Fibroblast of skin of scalp (primary cell): ENCODE results near the gene FOXP1.
"Not testable (repeated sequence)": the region's sequence is repeated elsewhere in the genome, so short reads cannot be mapped to it uniquely, and the experiment has no call there.

ENCODE experiments used
- DNase-seq: peaks from one replicate; pipeline ENCODE4 v3.0.0-alpha.2; 2013

The FOXP1 gene

DNA sequence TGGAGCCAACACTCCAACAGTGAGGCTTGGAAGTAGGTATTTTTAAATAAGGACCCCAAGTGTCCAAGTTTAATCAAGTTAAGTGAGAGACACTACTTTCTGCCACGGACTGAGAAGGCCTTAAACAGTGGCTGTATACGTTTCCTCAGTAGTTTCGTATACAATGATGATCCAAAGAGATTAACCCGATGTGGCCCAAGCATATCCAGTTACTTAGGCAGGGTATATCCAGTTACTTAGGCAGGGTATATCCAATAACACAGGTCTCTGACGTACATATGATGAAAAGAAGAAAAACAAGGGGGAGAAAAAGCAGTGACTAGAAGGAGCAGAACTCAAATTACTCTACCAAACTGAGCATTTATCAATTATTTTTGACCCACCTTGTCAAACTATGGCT is 591.4 kb downstream of the FOXP1 start:
- DNase-seq = no peak

DNA sequence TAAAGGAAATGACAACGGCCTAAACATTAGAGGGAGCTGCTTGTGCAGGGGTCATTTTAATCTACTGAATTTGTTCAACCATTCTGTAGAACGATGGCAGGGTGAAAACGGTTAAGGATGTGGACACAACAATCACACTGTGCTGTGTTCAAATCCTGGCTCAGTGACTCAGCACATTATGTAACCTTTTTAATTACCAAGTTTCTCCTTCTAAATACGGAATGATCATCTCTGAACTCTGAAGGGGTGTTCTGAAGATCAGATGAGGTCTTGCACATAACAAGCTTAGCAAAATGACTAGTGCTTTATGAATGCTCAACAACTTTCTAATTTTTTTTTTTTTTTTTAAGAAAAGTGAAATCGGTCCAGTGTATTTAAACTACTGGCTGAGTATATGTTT is 592.8 kb downstream of the FOXP1 start:
- DNase-seq = peak; percentile 51

DNA sequence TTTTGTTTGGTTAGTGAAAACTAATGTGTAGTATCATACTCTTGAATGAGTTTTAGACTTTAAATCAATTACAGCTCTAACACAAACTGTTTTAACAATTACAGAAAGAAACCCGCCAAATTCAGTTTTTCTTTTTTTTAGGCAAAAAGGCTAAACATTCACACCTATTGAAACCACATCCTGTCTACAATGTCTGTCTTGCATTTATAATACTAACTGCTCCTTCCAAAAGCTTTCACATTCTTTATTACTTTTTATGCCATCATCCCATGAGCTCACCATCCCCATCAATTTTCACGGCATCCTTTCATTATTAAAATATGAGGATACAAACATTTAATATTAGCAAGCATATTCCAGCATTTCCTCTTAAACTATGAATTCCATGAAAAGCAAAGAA is 593.3 kb downstream of the FOXP1 start:
- DNase-seq = peak; percentile 49

GRCh38 chr3:70989174-70989573 is 594.4 kb downstream of the FOXP1 start:
- DNase-seq = peak; percentile 89

- DNase-seq = no peak
Observed at GRCh38 chr3:70988111-70988510, 595.4 kb downstream of the FOXP1 start.

DNA sequence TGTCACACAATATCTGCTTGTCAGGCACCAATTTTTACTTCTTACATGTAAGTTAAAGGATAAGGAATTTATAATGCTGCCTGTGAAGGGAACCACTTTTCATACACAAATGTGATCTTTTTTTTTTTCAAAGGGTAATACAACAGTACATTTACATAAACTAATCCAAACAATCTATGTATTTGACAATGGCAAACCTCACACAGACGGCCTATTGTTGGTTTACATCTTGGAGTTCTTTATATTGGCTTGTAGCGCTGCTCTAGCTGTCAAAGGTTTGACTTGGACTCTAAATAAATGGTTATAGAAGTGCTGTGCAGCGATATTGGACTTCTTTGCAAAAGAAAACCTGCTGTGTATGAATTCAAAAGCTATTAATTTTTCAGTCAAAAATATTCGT is 598.0 kb downstream of the FOXP1 start:
- DNase-seq = no peak

DNA sequence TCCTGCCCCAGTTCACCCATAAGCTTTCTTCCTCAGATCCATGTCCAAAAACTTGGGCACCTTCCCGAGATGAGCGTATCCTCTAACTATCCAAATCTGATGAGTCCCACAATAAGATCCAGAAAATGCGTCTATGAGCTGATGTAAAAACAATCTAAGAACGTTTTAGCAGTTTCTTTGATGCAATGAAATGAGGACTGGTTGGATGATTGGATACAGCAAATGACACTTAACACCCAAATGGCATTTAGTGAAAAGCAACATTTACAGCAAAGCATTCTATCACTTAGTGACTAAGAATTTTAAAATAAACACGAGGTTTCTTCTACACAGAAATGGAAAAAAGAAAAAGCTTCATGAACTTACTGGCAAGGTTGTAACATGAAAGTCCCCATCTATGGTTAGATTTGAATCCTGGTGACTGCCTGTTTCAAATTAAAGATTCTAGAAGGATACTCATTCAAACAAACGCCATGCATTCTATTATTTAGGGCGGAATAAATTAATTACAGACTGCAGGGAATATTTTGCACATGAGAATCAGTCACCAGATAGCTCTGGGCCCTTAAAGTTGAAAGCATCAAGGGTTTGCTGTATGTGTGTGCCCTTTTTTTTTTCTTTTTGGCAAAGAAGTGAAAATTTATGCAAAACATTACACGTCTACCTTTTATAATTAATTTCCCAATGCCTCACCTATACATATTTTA is 598.6 kb downstream of the FOXP1 start:
- DNase-seq = peak; percentile 34

GRCh38 chr3:70982700-70983140 is 600.8 kb downstream of the FOXP1 start:
- peak; percentile 80 for DNase-seq

- peak; percentile 71 for DNase-seq
Observed at GRCh38 chr3:70982284-70982683, 601.2 kb downstream of the FOXP1 start.

DNA sequence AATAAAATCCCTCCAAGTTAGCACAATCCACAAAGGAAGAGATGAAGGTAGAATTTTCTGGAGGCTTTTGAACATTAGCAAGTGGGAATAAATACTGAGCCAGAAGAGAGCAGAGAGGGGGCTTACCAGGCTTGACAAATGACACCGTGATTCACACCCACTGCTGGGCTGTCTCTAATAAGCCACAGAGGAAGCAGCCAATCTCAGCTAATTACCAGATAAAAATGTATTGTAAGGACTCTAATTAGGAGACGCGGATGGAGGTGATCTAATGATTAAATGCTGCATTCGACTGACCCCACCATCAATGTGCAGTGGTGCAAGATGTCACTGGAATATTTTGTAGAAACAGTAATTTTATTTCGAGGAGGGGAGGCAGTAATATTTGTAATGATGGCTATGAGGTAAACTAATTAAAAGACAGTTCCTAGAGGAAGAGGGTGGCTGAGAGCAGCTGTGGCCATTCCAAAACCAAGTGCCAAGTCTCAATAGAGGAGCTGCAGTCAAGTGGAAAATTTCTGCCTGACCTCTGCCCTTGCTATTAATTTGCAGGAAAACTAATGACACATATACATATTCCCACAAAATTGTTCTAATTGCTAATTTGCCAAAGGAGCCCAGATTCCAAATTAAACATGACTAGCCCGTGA is 602.2 kb downstream of the FOXP1 start:
- no peak for DNase-seq

DNA sequence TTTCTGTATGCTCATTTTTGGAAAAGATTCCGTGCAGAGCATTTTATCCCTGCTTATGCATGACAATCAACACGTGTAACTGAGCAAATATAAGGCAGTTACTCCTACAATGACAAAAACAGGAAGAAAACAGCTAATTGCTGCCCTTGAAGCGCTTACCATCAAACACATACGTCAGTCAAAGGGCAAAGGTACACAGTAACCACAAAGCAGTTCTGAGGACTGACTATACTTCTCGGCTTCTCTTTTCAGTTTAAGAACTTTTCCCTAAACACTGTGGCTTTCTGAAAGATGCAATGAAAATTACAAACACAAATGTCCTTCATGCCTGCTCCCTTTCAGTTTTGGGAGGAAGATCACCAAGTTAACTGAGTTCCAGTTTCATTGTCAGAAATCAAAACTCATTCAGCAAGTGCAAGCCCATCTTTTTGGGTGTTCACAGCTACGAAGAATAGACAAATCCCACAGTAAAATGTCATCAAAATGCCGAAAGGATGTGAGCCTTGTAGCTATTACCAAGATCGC is 602.8 kb downstream of the FOXP1 start:
- DNase-seq = no peak

- DNase-seq = no peak
Observed at GRCh38 chr3:70979983-70980645, 603.4 kb downstream of the FOXP1 start.

GRCh38 chr3:70977712-70978111 is 605.8 kb downstream of the FOXP1 start:
- DNase-seq = no peak

- not testable (repeated sequence) for DNase-seq
Observed at GRCh38 chr3:70975981-70976380, 607.5 kb downstream of the FOXP1 start.

- DNase-seq = no peak
Observed at GRCh38 chr3:70974747-70975146, 608.8 kb downstream of the FOXP1 start.

DNA sequence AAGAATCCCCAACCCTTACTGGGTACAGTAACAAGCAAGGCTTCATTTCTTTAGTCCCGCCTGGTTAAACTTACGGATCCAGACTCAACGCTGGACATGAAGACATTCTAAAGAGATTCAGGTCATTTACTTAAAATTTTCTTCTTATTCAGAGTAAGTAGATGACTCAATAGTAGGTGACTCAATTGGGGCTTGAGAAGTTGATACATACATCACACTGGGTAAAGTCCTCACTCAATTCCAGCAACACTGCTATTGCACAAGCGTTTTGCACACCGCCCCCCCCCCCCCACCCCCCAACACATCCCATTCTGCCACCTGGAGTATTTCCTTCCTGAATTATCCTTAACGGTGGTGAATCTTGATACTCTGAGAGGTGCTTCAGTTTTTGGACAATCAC is 610.0 kb downstream of the FOXP1 start:
- peak; percentile 40 for DNase-seq

DNA sequence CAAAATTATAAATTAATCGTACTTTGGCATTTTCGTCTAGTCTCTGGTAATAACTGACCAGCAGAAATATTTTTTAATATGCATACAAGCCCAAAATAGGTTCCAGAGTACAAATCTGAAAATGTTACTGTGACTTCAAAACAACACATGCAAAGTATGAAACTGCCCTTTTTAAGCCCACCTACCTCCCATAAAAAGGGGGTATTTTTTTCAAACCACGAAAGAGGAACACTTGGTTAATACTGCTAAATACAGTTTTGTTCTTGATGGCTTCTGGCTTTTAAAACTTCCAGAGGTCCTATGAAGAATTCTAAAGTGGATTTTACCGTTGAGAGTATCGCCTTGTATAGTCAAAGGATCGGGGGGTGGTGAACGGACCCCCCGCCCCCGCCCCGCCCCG is 610.7 kb downstream of the FOXP1 start:
- DNase-seq = no peak

- DNase-seq = no peak
Observed at GRCh38 chr3:70970952-70971351, 612.6 kb downstream of the FOXP1 start.

GRCh38 chr3:70970171-70970570 is 613.4 kb downstream of the FOXP1 start:
- DNase-seq = no peak

DNA sequence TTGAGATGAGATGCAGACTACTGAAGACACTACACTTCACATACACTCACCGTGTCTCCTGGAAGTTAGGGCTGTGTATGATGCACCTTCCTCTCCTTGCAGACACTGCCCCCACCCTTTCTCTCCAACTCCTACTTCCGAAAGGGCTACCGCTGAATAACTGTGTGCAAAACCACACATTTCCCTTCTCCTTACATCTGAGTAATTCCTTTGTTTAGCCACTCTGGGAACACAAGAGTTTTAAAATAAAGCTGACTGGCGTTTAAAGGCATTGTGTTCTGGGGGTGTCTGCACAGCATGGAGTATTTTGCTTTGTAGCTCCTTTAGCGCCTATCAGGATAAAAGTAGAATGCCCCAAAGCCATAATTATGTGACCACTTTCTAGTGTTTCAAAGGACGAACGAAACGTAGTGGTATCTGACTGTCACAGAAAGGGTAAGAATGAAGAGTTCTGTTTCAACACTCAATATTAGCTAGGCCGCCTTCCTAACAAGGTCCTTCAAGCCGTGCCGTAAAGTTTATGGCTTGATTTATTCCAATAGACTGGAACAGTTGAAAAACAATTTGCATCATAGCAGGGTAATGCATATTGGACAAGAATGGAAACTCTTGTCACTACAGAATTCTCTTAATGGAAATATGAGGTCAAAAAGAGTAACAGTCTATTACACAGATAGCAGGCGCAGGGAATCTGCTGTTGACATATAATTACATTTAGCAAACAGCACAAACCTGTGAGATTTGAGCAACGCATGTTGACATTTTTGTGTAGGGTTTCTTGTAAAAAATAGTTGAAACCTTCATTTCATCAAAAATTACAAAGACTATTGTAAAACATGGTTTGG is 619.9 kb downstream of the FOXP1 start:
- no peak for DNase-seq

DNA sequence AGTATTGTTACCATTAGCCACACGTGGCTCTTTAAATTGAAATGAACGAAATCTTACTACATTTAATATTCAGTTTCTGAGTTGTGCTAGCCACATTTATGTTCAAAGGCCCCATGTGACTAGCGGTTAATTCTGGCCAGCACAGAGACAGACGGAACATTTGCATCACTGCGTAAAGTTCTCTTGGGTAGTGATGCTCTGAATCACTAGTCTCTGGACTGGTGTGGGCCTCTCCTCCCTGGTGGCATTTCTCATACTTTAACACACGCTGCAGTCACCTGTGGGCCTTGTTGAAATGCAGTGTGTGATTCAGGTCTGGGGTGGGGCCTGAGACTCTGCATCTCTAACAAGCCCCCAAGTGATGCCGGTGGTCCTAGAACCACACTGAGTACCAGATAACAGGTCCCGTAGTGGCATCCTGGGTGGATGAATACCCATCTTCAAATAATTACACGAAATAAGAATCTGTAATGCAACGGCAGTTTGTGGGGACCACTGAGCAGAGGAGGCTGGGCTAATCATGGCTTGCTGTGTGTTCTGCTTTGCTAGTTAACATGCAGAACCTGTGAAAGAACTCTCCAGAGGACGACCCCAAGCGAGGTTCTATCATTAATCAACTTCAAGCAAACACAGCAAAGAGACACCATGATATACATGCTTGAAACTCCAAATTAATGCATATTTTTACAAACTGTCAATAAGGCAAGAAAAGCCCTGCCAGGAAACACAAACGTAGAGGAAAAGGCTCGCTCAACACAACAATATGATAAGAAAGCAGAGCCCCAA is 623.8 kb downstream of the FOXP1 start:
- DNase-seq = no peak
